Measurements from ENCODE around the gene ACOT8.

GRCh38 chr20:45832619-45833018 lies 24.6 kb downstream of the ACOT8 start:
- no peak for TF ChIP-seq CTCF (IDR thresholded peaks at IDR 0.05; ENCODE audit: low read length)
- TF ChIP-seq EZH2 (optimal IDR thresholded peaks at IDR 0.05; ENCODE audit: low read depth, low read length) = no peak

Measured in MM.1S (cell line).